Amniotic epithelial cell (primary cell): ENCODE results near the gene TAL1.
"Not testable (repeated sequence)": the region's sequence is repeated elsewhere in the genome, so short reads cannot be mapped to it uniquely, and the experiment has no call there.

Source experiments
- DNase-seq: peaks from one replicate; pipeline ENCODE4 v3.0.0-alpha.2; 2010; ENCODE audit warnings: low read depth

The TAL1 gene

DNA sequence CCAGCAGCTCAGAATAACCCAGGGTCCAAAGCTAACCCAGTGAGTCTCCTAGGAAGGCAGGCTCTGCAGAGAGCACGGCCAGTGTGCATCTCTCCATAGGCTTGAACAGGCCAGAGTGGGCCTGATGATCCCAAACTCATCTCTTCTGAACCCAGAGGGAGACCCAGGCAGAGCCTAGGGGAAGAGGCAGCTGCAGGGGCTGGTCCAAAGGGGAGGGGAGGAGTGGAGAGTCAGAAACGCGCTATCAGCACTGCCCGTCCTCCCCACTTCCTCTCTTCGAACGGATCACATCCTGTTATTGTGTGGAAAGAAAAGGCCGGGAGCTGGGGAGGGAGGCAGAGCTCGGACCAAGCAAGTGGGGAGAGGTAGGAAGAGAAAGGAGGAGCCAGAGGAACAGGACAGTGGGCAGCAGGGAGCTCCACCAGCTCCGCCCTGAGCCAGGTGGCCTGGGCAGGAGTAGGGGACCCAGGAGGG lies 20.2 kb downstream of the TAL1 start:
- DNase-seq = no peak

DNA sequence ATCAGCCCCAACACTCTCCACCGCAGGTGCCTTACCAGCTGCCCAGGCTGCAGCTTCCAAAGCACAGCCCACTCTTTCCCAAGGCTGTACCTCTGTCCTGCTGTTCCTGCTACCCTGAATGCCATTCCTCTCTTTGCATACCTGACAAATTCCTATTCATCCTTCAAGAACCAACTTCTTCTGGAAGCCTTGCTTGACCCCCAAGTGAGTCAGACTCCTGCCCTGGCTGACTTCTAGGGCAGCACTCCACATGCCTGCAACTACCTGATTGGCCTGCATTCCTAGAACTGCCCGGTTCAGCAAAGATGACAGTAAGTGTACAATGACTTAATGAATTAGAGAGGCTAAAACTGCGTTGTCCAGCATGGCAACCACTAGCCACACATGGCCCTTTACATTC lies 21.4 kb downstream of the TAL1 start:
- no peak for DNase-seq

DNA sequence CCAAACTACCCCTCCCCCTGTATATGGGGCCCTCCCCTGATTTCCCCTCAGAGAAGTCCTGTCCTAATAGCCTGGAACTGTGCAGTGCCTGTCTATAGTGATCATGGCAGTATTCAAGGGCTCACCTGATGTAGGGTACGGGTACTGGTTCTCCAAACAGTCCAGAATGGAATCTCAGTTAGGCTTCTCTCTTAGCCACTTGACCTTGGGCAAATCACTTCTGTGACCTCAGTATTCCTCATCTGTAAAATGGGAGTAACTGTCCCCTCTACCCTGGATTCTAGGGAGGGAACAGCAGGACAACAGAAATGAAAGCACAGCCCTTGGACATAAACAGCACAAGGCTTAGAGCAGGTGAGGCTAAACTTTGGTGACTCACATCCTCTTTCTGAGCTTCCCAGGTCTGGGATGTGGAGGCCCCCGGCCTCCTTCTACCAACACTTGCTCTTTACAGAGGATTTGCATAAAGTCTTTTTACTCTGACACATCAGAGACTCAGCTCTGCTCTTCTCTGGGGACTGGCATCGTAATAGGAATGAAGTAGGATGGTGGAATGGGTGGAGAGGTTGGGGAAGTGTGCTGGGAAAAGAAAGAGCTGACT lies 22.2 kb downstream of the TAL1 start:
- no peak for DNase-seq

DNA sequence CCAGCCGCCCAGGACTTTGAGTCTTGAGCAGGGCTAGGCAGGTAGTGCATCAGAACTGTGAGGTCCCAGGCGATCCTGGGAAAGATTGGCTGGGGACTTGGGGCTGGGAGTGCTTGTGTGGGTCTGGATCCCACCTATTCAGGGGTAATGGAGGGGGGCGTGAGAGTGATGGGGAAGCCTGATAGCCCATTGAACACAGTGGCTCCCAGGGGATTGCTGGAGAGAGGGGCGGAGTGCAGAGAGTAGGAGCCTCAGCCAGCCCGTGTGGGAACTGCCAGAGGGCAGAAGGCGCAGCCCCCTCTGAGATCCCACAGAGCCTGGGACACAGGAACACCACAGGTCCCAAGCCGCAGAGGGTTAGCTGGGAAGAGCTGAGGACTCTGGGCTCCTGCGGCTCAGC lies 22.9 kb downstream of the TAL1 start:
- DNase-seq = no peak

DNA sequence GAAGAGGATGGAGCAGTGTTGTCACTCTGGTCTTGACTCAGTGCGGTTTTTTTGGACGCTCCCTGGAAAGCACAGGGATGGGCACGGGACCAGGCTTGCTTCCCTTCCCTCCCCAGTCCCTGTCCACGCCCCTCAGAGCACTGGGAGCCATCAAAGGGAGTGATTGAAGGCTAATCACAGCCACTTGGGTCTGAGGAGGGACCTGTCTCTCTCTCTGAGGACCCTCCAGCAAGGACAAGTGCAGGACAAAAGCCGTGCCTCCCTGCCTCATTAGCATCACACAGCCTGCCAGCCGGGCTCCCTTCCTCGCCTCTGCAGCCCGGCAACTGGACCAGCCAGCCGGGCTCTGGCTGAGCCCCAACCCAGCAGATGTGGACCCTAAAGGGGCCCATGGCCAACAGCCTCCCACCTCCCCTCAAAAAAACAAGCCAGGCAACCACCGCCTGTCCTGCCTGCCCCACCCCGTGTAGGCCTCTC lies 23.6 kb downstream of the TAL1 start:
- no peak for DNase-seq

DNA sequence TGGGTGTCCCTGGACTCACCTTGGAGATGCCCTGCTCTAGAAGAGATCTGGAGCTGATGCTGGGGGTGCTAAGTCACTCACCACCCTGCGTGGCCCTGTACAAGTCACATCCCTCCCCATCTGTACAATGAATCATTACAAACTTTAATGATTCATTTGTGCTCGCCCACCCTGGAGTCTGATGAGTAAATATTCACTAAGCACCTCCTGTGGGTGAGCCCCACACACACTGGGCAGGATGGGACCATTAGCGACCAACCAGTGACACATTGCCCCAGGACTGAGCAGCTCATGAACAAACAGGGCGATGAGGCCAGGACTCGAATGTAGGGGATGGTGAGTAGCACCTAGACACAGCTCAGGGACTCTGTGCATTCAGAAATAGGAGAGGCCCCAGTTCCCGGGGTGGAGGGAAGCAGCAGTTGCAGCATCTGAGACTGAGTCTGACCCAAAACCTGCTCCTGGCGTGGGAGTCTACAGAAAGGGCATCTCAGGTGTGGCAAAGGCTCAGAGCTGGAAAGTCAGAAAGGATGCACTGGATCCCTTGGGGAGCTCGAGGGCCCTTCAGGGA lies 24.1 kb downstream of the TAL1 start:
- no peak for DNase-seq

DNA sequence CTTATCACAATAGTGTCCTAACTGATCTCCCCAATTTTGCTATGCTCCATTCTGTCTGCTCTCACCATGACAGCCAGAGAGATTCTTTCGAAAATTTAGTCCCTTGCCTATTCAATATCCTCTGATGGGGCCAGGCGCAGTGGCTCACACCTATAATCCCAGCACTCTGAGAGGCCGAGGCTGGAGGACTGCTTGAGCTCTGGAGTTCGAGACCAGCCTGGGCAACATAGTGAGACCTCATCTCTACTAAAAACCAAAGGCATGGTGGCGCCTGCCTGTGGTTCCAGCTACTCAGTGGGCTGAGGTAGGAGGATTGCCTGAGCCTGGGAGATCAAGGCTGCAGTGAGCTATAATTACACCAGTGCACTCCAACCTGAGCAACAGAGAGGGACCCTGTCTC lies 26.1 kb downstream of the TAL1 start:
- no peak for DNase-seq

DNA sequence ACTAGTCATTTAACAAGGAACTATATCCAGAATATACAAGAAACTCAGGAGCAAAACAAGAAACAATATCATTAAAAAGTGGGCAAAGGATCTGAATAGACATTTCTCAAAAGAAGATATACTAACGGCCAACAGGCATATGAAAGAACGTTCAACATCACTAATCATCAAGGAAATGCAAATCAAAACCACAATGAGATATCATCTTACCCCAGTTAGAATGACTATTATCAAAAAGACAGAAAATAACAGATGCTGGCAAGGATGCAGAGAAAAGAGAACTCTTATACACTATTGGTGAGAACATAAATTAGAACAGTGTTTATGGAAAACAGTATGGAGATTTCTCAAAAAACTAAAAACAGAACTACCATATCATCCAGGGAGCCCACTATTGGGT lies 28.5 kb downstream of the TAL1 start:
- not testable (repeated sequence) for DNase-seq

DNA sequence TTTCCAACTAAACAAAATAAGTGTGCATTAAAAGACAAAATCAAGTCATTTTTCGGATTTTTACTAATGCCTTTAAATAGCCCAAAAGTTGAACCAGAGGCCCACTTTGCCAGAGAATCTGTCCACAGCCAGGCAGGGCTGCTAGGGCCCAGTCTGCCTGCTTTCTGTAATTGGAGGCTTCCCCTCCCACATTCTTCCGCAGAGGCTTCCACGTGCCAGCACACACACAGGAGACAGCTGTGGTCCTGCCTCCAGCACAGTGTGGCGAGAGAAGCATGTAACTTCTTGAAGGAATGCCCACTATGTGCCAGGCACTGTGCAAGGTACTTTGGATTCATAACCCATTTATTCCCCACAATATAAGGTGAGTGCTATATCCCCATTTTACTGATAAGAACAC lies 30.8 kb downstream of the TAL1 start:
- DNase-seq = no peak

DNA sequence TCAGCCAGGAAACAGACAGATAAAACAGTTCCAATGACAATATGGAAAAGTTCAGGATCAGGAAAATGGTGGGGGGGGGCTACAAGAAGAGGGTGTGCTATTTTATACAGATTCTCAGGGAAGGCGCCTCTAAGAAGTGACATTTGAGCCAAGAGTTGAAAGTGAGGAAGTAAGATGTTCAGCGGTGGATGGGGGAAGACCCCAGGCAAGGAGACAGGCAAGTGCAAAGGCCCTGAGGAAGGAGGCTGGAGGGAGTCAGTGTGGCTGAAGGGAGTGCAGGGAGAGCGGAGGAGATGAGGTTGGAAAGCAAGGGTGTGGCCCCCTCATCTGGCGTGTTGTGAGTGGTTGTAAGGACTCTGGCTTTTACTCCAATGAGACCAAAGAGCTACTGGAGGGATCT lies 33.8 kb downstream of the TAL1 start:
- no peak for DNase-seq

DNA sequence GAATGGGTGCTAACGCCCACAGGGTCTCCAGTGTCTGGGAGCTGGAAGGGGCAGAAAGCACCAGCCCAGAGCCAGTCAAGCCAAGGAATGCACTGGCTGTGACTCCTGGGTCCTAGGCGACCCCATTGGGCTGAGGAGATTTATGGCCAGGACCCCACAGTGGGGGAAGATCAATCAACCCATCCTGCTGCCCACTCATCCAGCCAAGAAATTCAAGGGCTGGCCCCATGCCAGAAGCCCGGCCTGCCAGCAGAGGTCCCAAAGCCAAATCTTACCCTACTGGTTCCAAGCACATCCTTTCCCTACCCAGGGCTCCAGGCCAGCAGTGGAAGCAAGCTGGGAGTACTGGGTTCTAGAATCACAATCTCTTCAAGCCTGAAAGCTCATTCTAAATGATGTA lies 35.4 kb downstream of the TAL1 start:
- DNase-seq = no peak

DNA sequence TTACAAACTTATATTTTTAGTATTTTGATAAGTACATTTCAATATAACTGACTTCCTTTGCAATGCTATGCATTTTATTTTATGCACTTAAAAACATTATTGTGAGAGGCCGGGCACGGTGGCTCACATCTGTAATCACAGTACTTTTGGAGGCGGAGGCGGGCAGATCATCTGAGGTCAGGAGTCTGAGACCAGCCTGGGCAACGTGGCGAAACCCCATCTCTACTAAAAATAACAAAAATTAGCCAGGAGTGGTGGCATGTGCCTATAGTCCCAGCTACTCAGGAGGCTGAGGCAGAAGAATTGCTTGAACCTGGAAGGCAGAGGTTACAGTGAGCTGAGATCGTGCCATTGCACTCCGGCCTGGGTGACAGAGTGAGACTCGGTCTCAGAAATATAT lies 36.0 kb downstream of the TAL1 start:
- DNase-seq = not testable (repeated sequence)

DNA sequence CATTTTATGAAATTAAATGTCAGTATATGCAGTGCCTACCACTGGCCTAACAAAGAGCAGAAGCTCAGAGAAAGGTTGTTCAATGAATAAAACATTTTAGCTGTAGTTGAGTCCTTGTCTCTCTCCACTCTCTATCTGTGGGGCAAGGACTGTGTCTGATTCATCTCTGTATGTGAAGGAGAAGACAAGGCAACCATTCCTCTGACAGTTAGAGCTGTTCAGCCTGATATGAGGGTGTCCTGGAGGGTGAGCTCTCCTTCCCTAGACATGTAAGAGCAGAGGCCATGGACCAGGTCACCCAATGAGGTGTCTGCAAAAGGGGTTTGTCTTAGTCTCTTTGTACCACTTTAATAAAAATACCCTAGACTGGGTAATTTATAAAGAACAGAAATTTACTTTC lies 37.7 kb downstream of the TAL1 start:
- no peak for DNase-seq

DNA sequence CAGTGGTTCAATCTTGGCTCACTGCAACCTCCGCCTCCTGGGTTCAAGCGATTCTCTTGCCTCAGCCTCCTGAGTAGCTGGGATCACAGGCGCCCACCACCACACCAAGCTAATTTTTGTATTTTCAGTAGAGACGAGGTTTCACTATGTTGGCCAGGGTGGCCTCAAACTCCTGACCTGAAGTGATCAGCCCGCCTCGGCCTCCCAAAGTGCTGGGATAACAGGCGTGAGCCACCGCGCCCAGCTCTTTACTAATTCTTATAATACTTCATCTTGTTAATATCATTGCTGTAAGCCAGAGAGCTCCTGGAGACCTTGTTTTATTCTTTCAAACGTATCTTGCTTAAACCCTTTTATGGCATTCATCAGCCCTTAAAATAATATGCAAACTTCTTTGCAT lies 38.5 kb downstream of the TAL1 start:
- DNase-seq = not testable (repeated sequence)

DNA sequence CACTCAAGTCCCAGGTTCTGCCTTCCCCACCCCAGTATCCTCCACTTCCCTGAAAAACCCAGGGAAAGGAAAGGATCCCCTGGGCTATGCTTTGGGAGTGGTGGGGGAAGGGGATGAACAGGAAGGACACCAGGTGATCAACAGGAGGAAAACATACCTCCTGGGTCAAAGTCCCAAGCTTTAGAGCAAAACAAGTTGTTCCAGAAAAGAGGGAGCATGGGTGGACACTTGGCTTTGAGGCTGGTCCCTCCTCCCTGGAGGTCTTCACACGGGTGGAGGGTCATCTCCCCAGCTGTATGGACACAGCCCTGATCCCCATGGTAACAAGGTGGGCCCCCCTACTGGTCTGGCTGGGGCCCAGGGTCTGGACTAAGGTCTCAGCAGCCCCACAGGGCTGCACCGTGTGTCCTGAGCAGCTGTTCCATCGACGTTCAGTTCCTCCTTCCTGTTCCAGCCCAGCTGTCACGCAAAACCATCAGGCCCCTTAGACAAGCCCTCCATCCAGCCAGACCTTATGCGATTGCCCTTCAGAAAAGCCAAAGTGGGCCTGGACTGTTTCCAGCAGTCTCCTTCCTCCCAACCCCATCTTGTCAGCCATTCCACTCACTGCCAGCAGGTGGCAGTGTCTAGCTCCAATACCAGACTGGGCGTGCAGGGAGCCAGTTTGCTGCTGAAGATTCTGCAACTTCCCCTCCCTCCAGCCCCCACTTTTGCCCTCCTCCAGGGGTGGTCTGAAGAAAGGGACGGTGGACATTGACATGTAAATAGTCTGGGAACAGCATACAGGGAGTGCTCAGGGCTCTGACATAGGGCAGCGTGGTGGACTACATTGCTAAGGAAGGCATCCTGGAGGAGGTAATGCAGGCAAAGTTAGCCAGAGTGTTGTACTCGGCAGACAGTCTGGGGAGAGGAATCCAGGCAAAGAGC lies 39.3 kb downstream of the TAL1 start:
- peak; percentile 39 for DNase-seq

DNA sequence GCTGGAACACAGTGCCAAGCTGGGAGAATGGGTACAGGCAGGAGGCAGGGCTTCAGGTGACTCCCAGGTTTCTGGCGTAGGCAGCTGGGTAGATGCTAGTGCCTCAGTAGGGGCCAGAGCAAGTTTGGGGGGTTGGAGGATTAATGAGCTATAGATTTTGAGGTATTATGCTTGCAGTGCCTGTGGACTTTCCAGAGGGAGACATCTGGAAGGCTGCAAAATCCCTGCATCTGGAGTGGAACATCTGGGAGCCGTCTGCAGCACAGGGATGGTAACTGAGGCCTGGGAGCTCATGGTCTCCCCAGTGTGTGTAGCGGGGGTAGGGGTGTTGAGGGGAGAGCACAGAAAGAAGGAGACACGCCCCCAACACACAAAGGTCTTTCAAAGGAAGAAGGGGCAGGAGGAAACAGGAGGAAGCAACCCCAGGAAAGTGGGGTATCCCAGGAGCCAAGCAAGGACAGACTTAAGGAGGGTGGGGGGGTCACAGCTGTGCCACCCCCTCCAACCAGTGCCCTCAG lies 40.0 kb downstream of the TAL1 start:
- DNase-seq = no peak

DNA sequence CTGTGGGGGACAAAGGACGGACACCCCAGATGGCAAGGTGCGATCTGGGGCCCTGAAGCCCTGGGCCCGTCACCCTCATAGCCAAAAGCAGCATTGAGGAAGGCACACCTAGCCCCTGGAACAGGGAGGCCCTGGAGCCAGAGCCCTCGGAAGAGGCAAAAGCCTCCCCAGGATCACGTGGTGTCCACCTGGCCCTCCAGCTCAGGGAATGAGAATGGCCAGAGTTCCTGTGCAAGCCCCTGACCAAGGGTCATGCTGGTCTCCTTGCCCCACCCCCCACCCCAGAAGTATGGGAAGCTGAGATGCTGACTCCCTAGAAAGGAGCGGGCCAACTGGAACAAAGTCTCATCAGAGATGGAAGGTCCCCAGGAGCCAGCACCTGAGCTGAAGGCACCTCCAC lies 41.2 kb downstream of the TAL1 start:
- no peak for DNase-seq

DNA sequence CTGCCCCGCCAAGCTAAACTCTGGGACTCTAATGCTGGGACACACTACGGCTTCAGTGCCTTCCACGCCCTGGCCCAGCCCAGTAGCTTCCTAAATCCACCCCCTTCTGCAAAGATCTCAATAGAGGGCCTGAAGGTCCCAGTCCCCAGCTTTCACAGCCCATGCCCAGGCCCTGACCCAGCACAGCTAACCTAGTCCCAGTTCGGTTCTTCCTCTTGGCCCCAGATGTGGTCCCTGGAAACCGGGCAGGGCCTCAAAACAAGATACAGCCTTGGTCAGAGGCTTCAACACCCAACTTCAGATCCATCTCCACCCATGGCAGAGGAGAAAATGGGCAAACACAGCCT lies 41.5 kb downstream of the TAL1 start:
- no peak for DNase-seq

DNA sequence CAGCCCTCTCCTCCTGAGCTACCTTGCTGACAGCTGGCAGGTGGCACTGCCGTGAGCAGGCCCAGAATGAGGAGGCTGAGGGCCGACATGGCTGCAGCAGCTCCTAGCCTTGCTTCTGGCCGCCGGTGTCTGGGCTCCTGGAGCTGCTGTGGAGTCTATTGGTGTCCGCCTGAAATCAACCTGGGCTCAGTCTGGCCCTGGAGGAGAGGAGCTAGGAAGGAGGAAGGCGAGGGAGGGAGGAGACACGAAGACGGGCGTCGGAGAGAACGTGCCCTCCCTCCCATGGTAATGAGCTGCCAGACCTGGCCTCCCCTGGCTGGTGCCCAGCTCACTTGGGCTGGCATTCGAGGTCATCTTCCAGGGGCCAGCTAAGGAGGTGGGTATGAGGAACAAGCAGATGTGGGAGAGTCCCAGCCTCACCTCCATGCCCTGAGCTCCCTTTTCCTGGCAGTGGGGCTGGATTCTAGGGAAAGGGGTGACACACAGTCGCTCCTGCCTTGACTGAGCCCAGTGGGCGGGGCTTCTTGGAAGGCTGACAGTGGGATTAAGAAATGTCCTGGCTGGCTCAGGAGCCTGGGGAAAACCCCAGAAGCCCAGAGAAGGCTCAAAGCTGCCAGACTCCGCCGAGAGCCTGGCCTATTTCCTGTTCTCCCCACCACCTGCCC lies 42.0 kb downstream of the TAL1 start, which contains the start of gene PDZK1IP1:
TSS of gene PDZK1IP1 (minus strand) at position 193 of the 665 bp plus-strand sequence. CDS start at position 89, 104 bp downstream.
- DNase-seq = peak; percentile 57

DNA sequence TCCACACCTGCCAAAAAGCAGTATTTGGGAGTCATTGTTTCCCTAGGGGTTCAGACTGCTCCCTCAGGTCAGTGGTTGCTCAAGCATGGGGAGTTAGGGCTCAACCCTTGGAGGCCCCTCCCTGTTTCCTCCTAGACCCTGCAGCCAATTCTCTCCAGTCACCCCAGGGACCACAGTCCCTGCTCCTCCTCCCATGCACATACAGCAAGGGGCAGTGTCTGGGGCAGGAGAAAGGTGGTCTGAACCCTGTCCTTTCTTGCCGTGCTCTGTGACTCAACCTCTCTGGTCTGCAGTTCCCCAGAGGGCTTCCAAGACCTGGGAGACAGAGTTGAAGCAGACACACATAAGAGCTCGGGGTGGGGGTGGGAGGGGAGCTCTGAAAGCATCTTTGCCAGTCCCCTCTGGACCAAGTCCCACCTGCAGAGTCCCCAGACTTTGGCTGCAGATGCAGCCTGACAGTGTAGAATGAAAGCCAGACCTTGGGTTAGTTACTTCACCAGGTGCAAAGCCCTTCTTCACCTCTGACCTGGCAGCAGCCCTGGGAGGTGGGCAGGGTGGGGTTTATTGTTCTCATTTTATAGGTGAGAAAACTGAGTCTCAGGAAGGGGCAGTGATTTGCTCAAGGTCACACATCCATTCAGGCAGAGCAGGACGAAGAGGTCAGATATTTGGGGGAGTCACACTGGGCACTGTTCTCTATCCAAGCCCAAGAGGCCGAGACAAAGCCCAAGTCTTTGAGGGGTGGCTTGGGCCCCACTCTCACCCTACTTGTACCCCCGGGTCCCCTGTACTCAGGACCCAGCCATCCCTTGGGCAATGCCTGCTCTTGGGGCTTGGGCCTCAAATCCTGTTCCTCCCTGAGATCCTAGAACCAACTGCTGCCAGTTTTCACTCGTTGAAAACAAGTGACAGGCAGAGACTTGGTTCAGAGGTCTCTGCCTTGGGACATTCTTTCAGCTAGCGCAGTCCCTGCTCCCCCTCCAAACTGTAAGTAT lies 42.9 kb downstream of the TAL1 start:
- DNase-seq = no peak

DNA sequence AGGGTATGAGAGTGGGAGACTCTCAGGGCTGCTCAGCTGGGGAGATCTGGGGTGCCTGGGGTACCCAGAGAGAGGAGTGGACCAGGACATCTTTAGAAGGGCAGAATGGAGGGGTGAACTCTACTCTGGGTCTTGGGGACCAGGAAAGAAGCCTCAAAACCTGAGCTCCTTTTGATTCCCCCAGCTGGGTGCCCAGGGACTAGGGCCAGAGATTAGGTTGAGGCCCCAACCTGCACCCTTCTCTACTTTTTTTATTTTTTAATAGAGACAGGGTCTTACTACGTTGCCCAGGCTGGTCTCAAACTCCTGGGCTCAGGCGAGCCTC lies 44.1 kb downstream of the TAL1 start:
- no peak for DNase-seq
